ENCODE results near the gene ERVV-1. TPM values are rescaled to one million over a fixed set of nuclear protein-coding genes. Genes with fewer than 3 reads are reported as not detected.

Gene ERVV-1
- total RNA-seq, 1 donor from 2014 or later: not detected

GRCh38 chr19:53047379-53047778 is 33.7 kb downstream of the ERVV-1 start:
- no peak for TF ChIP-seq CTCF (IDR thresholded peaks at IDR 0.05; ENCODE audit: insufficient read depth, low read length, severe bottlenecking)
- no peaks in the 10 kb centered on the region for H3K36me3 ChIP-seq (ENCODE audit: control insufficient read depth, insufficient read depth, low read length)
- no peak overlapping the region for H3K4me3 ChIP-seq (ENCODE audit: low read depth, low read length)
- FAIRE-seq: peak; percentile 28
- no peak for DNase-seq (ENCODE audit: low read depth)
- no peaks in the 10 kb centered on the region for H3K27me3 ChIP-seq (ENCODE audit: control insufficient read depth, insufficient read depth, low read length)

- Histone ChIP-seq H3K27me3 (ENCODE audit: control insufficient read depth, insufficient read depth, low read length) (no peaks in the 10 kb centered on the region), H3K36me3 (ENCODE audit: control insufficient read depth, insufficient read depth, low read length) (no peaks in the 10 kb centered on the region), H3K4me3 (ENCODE audit: low read depth, low read length) (no peak overlapping the region)
- peak; percentile 13 for DNase-seq (ENCODE audit: low read depth)
- FAIRE-seq: no peak
- no peak for TF ChIP-seq CTCF (IDR thresholded peaks at IDR 0.05; ENCODE audit: insufficient read depth, low read length, severe bottlenecking)
Measured at GRCh38 chr19:53055117-53055516, 41.4 kb downstream of the ERVV-1 start.

- Histone ChIP-seq H3K36me3 (ENCODE audit: control insufficient read depth, insufficient read depth, low read length) (no peaks in the 10 kb centered on the region), H3K27me3 (ENCODE audit: control insufficient read depth, insufficient read depth, low read length) (no peaks in the 10 kb centered on the region), H3K4me3 (ENCODE audit: low read depth, low read length) (peak overlapping the region; percentile 8)
- no peak for TF ChIP-seq CTCF (IDR thresholded peaks at IDR 0.05; ENCODE audit: insufficient read depth, low read length, severe bottlenecking)
- FAIRE-seq (no peak), DNase-seq (ENCODE audit: low read depth) (no peak)
Measured at GRCh38 chr19:53057904-53058580, 44.3 kb downstream of the ERVV-1 start.

Other genes starting within 250 kb of the ERVV-1 start
- gene ZNF600, start 227.1 kb upstream of the ERVV-1 start, total RNA-seq: 9.1 and 10.0 TPM in 2 replicates
- gene ZNF28, start 192.3 kb upstream of the ERVV-1 start, total RNA-seq: 30.3 and 44.4 TPM in 2 replicates
- 86.9 and 132 TPM in 2 replicates for gene ZNF468, start 156.3 kb upstream of the ERVV-1 start, total RNA-seq
- 12.3 and 23.4 TPM in 2 replicates for gene ZNF320, start 116.3 kb upstream of the ERVV-1 start, total RNA-seq
- gene ZNF888, start 90.5 kb upstream of the ERVV-1 start, total RNA-seq: 9.7 and 13.2 TPM in 2 replicates
- 13.3 and 24.0 TPM in 2 replicates for gene ZNF816, start 51.0 kb upstream of the ERVV-1 start, total RNA-seq
- gene ERVV-2, start 30.8 kb downstream of the ERVV-1 start, total RNA-seq: not detected in 2 replicates
- 17.1 and 22.8 TPM in 2 replicates for gene ZNF160, start 89.5 kb downstream of the ERVV-1 start, total RNA-seq
- gene ZNF415, start 119.0 kb downstream of the ERVV-1 start, total RNA-seq: 3.2 and 8.6 TPM in 2 replicates
- gene ZNF347, start 145.1 kb downstream of the ERVV-1 start, total RNA-seq: 7.2 and 7.9 TPM in 2 replicates
- gene ZNF665, start 179.4 kb downstream of the ERVV-1 start, total RNA-seq: 1.6 and 2.8 TPM in 2 replicates
- 8.4 and 15.6 TPM in 2 replicates for gene ZNF677, start 241.0 kb downstream of the ERVV-1 start, total RNA-seq
- gene VN1R2, start 244.4 kb downstream of the ERVV-1 start, total RNA-seq: not detected in 2 replicates

Measured in bronchial epithelial cell (primary cell).